HG03442 (cell line): ENCODE results near the gene NDUFA7.
"Not testable (repeated sequence)": the region's sequence is repeated elsewhere in the genome, so short reads cannot be mapped to it uniquely, and the experiment has no call there.

Source experiments
- ATAC-seq: cut with Tn5 transposase; IDR thresholded peaks from one replicate; pipeline ENCODE4 v1.9.1; 2021; ENCODE audit warnings: mild to moderate bottlenecking, moderate library complexity; ENCODE audit not compliant: unreplicated experiment

Gene NDUFA7

DNA sequence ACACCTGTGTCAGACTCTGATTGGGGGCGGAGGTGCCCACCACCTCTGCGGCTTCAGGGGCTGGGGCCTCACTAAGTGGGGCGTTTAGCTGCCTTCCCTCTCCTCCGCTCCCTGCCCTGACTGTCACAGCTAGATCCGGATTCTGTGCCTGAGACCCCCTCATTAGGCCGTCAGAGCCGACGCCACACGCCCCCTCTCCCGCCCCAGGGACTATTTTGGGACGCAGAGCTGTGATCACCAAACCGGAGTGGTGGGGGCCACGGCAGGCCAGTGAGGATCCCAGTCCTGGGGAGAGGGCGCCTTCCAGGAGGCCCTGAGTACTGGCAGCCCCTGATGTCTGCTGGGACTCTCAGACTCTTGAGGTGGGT is 21.1 kb upstream of the NDUFA7 start:
- no peak for ATAC-seq

DNA sequence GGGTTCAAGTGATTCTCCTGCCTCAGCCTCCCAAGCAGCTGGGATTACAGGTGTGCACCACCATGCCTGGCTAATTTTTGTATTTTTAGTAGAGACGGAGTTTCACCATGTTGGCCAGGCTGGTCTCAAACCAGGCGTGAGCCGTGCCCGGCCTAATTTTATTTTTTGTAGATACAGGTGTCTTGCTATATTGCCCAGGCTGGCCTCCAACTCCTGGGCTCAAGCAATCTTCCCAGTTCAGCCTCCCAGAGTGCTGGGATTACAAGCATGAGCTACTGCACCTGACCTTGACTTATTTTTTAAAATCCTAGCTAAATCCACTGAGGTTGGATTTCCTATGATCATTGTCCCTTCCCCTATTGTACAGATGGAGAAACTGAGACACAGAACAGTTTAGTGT is 20.3 kb upstream of the NDUFA7 start:
- not testable (repeated sequence) for ATAC-seq

DNA sequence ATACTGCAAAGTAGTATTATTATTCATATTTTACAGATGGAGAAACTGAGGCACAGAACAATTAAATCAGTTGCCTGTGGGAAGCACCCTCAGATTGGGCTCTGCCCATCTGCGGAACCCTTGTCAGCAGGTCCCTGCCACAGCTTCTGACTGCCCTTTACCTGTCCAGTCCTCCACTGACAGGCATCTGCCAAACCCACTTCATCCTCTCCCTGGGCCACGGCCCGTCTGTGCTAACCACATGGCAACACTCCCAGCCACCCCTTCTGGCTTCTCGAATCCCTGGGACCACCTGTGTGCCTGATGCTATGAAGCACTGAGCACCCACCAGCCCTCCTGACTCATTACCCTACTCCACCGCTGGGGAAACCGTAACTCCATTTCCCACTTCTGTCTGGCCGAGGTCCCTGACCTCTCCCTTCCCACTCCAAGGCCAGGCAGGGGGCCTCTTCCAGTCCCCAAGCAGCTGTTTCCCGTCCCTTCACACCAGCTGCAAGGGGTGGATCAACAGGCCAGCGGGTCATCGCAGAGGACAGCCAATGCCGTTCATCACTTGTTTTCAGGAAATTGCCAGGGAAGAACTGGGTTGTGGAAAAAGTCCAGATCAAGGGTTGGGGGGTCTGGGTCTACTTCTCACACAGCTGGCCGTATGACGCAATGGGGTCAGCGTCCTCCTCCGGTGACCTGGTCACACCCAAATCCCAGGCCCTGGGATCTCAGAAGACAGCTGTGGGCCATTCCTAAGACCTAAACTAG is 19.3 kb upstream of the NDUFA7 start:
- no peak for ATAC-seq

- no peak for ATAC-seq
Measured at GRCh38 chr19:8338835-8339234, 17.7 kb upstream of the NDUFA7 start.

DNA sequence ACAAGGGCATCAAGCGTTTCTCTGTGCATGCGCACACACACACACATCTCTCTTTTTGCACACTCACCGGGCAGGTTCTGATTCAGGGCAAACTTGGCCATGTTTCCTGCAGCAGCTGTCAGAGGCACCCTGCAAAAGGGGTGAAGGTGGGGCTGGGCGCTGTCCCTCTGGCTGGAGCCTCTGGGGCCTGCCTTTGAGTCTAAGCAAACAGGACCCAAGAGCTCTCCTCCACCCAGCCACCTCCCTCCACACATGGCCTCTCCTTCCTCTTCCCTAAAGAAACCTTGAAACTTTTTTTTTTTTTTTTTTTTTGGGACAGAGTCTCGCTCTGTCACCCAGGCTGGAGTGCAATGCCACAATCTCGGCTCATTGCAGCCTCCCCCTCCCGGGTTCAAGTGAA is 16.6 kb upstream of the NDUFA7 start:
- ATAC-seq: no peak

DNA sequence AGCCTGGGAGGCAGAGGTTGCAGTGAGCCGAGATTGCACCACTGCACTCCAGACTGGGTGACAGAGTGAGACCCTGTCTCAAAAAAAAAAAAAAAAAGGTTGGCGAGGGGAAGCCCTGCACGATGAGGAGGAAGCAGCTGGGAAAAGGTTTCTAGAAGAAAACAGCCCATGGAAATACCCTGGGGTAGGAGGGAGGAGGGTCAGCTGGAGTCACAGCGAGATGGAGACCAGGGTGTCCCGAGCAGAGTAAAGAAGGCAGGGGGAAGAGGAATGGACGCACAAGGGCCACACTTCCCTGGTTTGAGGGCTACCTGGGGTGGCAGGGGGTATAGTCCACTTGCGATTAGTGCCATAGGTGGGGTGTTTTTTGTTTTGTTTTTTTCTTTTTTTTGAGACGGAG is 15.5 kb upstream of the NDUFA7 start:
- no peak for ATAC-seq

GRCh38 chr19:8336072-8336569 is 14.9 kb upstream of the NDUFA7 start:
- no peak for ATAC-seq

- ATAC-seq: no peak
Measured at GRCh38 chr19:8335343-8336071, 14.3 kb upstream of the NDUFA7 start.

GRCh38 chr19:8334458-8335342 is 13.5 kb upstream of the NDUFA7 start:
- ATAC-seq: no peak

- ATAC-seq: no peak
Measured at GRCh38 chr19:8333767-8334457, 12.7 kb upstream of the NDUFA7 start.

GRCh38 chr19:8332976-8333766 is 12.0 kb upstream of the NDUFA7 start:
- ATAC-seq: no peak

GRCh38 chr19:8331263-8331845 is 10.2 kb upstream of the NDUFA7 start:
- no peak for ATAC-seq

- no peak for ATAC-seq
Measured at GRCh38 chr19:8329996-8330395, 8.8 kb upstream of the NDUFA7 start.

GRCh38 chr19:8325454-8325853 is 4.3 kb upstream of the NDUFA7 start:
- no peak for ATAC-seq

GRCh38 chr19:8324186-8325050 is 3.2 kb upstream of the NDUFA7 start:
- no peak for ATAC-seq

DNA sequence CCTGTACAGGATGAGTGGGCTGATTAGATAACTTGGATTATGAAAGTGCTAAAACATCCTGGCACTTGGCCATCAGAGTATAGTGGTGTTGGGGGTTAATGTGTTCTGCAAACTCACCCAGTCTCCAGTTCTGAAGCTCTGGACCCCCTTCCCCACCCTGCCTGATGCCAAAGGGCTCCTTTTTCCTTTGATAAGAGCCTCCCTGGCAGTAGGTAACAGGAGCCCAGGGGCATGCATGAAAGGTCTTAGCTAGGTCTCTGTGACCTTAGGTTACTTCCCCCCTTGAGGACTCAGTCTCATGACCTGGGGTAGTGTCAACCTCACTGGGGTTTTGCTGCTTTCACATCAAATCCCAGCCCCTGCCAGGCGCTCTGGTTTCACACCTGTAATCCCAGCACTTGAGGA is 2.6 kb upstream of the NDUFA7 start:
- ATAC-seq: no peak

DNA sequence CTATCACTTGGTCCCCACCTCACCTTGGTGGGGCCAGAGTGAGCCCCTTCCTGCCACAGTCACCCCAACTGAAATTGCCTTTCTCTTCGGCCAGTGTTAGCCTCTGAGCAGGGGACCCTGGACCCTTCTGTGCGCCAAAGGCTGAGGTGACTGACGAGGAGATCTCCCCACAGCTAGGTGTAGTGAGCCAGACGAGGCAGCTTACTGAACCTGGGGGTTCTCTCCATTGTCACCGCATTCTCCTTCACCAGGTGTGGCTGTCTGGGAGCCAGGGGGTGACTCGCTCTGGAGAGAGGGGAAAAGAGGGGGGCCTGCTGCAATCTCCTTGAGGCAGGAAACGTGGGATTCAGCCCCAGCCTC is 1.4 kb upstream of the NDUFA7 start:
- ATAC-seq: no peak

DNA sequence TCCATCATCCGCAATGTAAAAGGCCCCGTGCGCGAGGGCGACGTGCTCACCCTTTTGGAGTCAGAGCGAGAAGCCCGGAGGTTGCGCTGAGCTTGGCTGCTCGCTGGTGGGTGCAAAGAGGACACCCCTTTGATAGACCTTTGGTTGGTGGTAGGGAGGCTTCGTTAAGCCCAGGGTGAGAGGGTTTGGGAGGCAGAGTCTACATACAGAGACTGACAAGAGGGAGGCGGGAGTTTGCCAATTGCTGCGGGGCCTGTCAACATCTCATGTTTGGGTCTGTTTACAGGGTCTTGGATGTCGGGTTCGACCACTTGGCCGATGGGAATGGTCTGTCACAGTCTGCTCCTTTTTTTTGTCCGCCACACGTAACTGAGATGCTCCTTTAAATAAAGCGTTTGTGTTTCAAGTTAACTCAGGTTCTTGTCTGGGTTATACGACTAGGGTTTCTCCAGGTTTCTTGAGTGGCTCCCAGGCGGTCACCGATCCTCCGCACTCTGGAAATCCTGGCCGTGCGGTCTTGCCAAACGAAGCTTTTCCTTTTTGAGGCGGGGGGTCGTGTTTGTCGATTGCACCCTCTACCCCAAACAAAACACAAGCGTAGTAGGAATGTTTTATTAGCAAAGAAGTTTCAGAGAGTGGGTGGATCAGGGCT is 937 bp upstream of the NDUFA7 start:
- ATAC-seq: no peak
